Breast epithelium (tissue), 4 donors: ENCODE data around the gene SLC2A11. TPM values are rescaled to one million over a fixed set of nuclear protein-coding genes. Genes with fewer than 3 reads are reported as not detected.
"Not testable (repeated sequence)": the region's sequence is repeated elsewhere in the genome, so short reads cannot be mapped to it uniquely, and the experiment has no call there.

ENCODE experiments used
- DNase-seq, 2 donors: peaks; one replicate each; pipeline ENCODE4 v3.0.0-alpha.2; 2019; ENCODE audit warnings: low spot score in 2 of 2
- H3K27ac ChIP-seq, 2 donors: fragments of 200-600 bp; sonication (generic) in 1 of 2; one replicate each; pipeline ENCODE4 v1.5.1; 2016 to 2019; ENCODE audit warnings: mild to moderate bottlenecking in 1 of 2
- H3K27me3 ChIP-seq, 2 donors: fragments of 200-600 bp; sonication (generic) in 1 of 2; one replicate each; pipeline versions ENCODE4 v1.5.1 to v1.6.0; 2017 to 2019; ENCODE audit warnings: control low read depth in 1 of 2, mild to moderate bottlenecking in 1 of 2
- H3K36me3 ChIP-seq: fragments of 200-600 bp; one replicate; pipeline ENCODE4 v1.5.1; 2019
- H3K4me1 ChIP-seq, 2 donors: fragments of 200-600 bp; sonication (generic); one replicate each; pipeline ENCODE4 v1.5.1; 2016 to 2019; ENCODE audit warnings: control low read depth in 1 of 2
- H3K4me3 ChIP-seq, 3 donors: fragments of 200-600 bp; sonication (generic); 1 replicate in 2 of 3; 2 replicates in 1 of 3; pipeline ENCODE4 v1.5.1; 2016 to 2019; ENCODE audit warnings: mild to moderate bottlenecking in 3 of 3, moderate library complexity in 2 of 3
- H3K9me3 ChIP-seq, 2 donors: fragments of 200-600 bp; sonication (generic) in 1 of 2; one replicate each; pipeline ENCODE4 v1.5.1; 2016 to 2019; ENCODE audit warnings: control low read depth in 1 of 2
- POLR2A ChIP-seq: fragments of 450-650 bp; IDR thresholded peaks from one replicate; pipeline ENCODE4 v1.6.1; 2016; ENCODE audit warnings: antibody characterized with exemption, mild to moderate bottlenecking, moderate library complexity
- POLR2AphosphoS5 ChIP-seq, 3 donors: sonication (generic); formaldehyde crosslinking; IDR thresholded peaks; one replicate each; pipeline ENCODE4 v1.6.1; 2017; ENCODE audit warnings: antibody characterized with exemption in 3 of 3
- intact Hi-C: fragments of 100-400 bp; cut with DNase I; formaldehyde crosslinking; loops from one replicate; pipeline ENCODE4 v1.15.1; 2023; ENCODE audit warnings: low total_unique reads
- total RNA-seq, 3 donors: library from RNA; depleted of rRNA; stranded (reverse); fragments of >200 nt; gene quantifications; one replicate each; pipeline ENCODE4 v1.1.0, GENCODE V29; 2016
- TF ChIP-seq, protein P1 (sequence below), 3 donors: fragments of 450-650 bp; IDR thresholded peaks; one replicate each; pipeline ENCODE4 v1.5.1; 2016 to 2017; ENCODE audit warnings: antibody characterized with exemption in 3 of 3, mild to moderate bottlenecking in 3 of 3, moderate library complexity in 3 of 3

Gene SLC2A11
- total RNA-seq, 3 donors from 2014 or later = 10.2 to 17.0 (median 13.1) TPM

DNA sequence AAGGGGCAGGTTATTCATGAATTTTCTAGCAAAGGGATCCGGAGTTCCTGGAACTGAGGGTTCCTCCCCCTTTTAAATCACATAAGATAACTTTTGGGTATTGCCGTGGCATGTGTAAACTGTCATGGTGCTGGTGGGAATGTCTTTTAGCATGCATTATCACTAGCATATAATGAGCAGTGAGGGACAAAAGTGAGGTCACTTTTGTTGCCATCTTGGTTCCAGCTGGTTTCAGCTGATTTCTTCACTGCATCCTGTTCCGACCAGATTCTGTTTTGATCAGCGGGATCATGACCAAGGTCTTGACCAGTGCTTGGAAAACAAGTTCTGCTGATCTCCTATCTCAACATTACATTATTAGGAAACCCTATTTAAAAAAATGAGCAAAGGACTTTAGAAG lies 43.9 kb downstream of the SLC2A11 start:
- intact Hi-C loops = no loop called here
- Histone ChIP-seq H3K36me3 (no peaks in the 10 kb centered on the region), H3K4me1 (no peaks in the 10 kb centered on the region), H3K27ac (no peak overlapping the region), H3K4me3 (no peak overlapping the region), H3K9me3 (no peaks in the 10 kb centered on the region), H3K27me3 (no peaks in the 10 kb centered on the region)
- TF ChIP-seq POLR2AphosphoS5 (IDR thresholded peaks at IDR 0.05) (no peak), POLR2A (no peak)
- TF ChIP-seq, protein P1, sequence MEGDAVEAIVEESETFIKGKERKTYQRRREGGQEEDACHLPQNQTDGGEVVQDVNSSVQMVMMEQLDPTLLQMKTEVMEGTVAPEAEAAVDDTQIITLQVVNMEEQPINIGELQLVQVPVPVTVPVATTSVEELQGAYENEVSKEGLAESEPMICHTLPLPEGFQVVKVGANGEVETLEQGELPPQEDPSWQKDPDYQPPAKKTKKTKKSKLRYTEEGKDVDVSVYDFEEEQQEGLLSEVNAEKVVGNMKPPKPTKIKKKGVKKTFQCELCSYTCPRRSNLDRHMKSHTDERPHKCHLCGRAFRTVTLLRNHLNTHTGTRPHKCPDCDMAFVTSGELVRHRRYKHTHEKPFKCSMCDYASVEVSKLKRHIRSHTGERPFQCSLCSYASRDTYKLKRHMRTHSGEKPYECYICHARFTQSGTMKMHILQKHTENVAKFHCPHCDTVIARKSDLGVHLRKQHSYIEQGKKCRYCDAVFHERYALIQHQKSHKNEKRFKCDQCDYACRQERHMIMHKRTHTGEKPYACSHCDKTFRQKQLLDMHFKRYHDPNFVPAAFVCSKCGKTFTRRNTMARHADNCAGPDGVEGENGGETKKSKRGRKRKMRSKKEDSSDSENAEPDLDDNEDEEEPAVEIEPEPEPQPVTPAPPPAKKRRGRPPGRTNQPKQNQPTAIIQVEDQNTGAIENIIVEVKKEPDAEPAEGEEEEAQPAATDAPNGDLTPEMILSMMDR (IDR thresholded peaks at IDR 0.05) = no peak
- no peak for DNase-seq

DNA sequence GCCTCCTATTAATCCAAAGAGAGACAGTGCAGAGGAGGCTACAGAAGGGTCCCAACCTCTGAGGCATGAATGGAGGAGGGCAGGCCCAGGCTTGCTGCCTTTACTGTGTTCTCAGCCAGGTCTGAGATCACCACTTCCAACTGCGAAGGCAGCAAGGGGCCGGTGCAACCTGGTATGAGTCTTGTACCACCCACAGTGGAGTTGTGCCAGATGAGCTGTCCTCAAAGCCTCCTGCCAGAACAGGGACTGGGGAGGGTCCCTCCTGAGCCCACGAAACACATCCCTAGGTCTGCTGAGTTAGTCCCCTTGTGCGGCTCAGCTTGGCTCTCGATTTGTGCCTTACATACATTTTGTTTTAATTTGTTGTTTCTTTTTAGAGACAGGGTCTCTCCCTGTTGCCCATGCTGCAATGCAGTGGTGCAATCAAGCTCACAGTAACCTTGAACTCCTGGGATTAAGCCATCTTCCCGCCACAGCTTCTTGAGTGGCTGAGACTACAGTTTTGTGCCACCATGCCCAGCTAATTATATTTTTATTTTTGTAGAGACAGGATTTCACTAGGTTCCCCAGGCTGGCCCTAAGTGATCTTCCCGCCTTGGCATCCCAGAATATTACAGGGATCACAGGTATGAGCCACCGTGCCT lies 45.8 kb downstream of the SLC2A11 start:
- H3K27ac ChIP-seq = peak overlapping the region in 1 of 2 donors; percentile 8
- H3K36me3 ChIP-seq = no peaks in the 10 kb centered on the region
- intact Hi-C loops = no loop called here
- no peak for TF ChIP-seq POLR2AphosphoS5 (IDR thresholded peaks at IDR 0.05)
- no peaks in the 10 kb centered on the region for H3K27me3 ChIP-seq
- no peak overlapping the region for H3K4me3 ChIP-seq
- peak in 1 of 2 donors; percentile 51 for DNase-seq
- no peaks in the 10 kb centered on the region for H3K4me1 ChIP-seq
- no peaks in the 10 kb centered on the region for H3K9me3 ChIP-seq

DNA sequence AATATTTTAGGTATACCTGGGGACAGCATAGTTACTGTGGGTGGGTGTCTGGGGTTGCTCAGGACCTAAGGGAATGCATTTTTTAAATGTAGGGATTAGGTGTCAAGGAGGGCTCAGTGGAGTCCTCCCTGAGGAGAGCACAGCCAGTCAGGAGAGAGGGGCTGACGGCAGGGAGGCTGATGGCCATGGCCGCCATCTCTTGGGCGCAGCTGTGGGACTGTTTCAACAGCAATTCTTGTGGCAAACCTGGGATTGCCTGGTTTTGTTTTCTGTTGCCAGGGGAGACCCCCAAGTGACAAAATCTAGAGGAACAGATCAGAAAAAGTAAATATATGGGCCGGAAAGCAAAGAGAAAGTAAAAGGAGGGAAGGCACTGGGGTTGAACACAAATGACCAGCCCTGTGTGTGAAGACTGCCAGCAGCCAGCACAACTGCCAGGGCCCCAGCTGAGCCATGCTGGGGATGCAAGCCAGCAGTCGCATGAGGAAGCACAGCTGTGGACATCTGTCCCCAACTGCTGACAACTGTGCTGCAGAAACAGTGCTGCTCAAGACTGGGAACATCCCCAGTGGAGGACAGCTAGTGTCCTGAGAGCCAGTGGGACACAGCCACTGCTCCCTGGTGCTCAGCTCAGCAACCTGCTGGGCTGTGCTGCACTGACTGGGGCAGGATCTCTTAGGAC lies 47.0 kb downstream of the SLC2A11 start:
- Histone ChIP-seq H3K4me1 (no peaks in the 10 kb centered on the region), H3K4me3 (no peak overlapping the region), H3K27ac (no peak overlapping the region), H3K36me3 (no peaks in the 10 kb centered on the region), H3K27me3 (no peaks in the 10 kb centered on the region), H3K9me3 (no peaks in the 10 kb centered on the region)
- intact Hi-C loops = no loop called here
- DNase-seq = no peak
- TF ChIP-seq POLR2AphosphoS5 (IDR thresholded peaks at IDR 0.05) = no peak
- TF ChIP-seq POLR2A = no peak
- TF ChIP-seq, protein P1 (IDR thresholded peaks at IDR 0.05) = no peak

DNA sequence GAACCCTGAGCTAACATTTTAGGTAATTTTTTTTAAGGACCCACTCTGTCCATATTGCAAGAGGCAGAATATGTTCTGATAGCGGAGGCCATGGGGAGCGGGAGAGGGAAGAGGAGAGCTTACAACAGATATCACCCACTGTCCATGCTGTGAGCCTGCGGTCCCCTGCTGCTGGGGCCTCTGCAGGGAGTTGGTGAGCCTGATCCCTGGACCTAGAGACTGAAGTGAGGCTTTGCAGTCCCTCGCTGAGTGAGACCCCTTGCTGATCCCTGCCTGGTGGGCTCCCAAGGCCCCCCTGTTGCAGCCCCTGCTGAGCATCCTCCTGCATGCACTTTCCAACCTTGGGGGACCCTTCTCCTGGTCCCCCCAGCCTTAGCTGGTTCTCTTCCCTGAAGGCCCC lies 49.0 kb downstream of the SLC2A11 start:
- intact Hi-C loops = no loop called here
- DNase-seq = no peak
- Histone ChIP-seq H3K36me3 (no peaks in the 10 kb centered on the region), H3K4me3 (no peak overlapping the region), H3K4me1 (no peaks in the 10 kb centered on the region), H3K27ac (no peak overlapping the region), H3K9me3 (no peaks in the 10 kb centered on the region), H3K27me3 (no peaks in the 10 kb centered on the region)
- no peak for TF ChIP-seq POLR2AphosphoS5 (IDR thresholded peaks at IDR 0.05)
- TF ChIP-seq, protein P1 (IDR thresholded peaks at IDR 0.05) = no peak
- TF ChIP-seq POLR2A = no peak

DNA sequence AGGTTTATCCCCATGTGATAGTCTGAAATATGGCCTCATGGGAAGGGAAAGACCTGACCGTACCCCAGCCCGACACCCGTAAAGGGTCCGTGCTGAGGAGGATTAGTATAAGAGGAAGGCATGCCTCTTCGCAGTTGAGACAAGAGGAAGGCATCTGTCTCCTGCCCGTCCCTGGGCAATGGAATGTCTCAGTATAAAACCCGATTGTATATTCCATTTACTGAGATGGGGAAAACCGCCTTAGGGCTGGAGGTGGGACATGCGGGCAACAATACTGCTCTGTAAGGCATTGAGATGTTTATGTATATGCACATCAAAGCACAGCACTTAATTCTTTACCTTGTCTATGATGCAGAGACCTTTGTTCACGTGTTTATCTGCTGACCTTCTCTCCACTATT lies 49.7 kb downstream of the SLC2A11 start:
- H3K27ac ChIP-seq, H3K27me3 ChIP-seq, H3K4me3 ChIP-seq, H3K9me3 ChIP-seq, intact Hi-C loops, H3K4me1 ChIP-seq, DNase-seq, H3K36me3 ChIP-seq: not testable (repeated sequence)

DNA sequence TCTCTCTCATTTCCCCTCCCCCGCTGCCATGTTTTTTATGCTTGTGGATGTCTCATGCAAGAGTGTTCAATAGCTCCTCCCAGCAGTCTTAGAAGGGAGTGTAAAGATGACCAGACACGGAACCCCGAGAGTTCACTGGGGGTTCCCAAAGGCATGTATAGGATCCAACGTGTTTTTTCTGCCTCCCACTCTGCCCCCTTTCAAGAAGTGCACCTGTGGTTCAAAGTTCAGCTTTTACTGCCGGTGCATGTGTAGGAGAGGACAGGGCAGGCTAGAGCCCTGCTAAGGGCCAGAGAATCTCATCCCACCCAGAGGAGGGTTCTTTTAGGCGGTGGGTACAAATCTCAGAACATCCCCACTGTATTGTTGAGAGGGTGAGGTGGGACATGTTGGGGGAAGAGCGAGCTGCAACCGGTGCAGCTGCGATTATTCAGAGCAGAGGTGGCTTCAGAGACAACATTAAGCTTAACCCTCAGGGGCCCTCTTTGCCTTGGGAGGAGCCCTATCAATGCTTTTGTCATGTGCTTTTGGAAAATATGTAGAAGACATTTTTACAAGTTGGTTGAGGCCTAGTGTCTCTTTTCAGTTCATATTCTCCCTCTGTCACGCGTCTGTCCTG lies 51.0 kb downstream of the SLC2A11 start:
- no peak for DNase-seq
- TF ChIP-seq POLR2AphosphoS5 (IDR thresholded peaks at IDR 0.05) (no peak), POLR2A (no peak)
- TF ChIP-seq, protein P1 (IDR thresholded peaks at IDR 0.05) = no peak
- H3K4me1 ChIP-seq = peaks cover 0 to 3% of the 10 kb centered on the region in 2 donors
- no peaks in the 10 kb centered on the region for H3K9me3 ChIP-seq
- intact Hi-C loops = no loop called here
- H3K36me3 ChIP-seq = no peaks in the 10 kb centered on the region
- no peaks in the 10 kb centered on the region for H3K27me3 ChIP-seq
- H3K4me3 ChIP-seq = no peak overlapping the region
- no peak overlapping the region for H3K27ac ChIP-seq
